Stimulated activated CD8-positive, alpha-beta memory T cell treated with anti-CD3 and anti-CD28 coated beads, Interleukin-2, amount 100 ng/mL, for 48 hours (primary cell): ENCODE data around the gene SYNM.
"Not testable (repeated sequence)": the region's sequence is repeated elsewhere in the genome, so short reads cannot be mapped to it uniquely, and the experiment has no call there.

Experiments
- DNase-seq, 2 donors: peaks; one replicate each; pipeline ENCODE4 v3.0.0-alpha.2; 2020; ENCODE audit warnings: low read depth in 2 of 2

The SYNM gene, protein sequence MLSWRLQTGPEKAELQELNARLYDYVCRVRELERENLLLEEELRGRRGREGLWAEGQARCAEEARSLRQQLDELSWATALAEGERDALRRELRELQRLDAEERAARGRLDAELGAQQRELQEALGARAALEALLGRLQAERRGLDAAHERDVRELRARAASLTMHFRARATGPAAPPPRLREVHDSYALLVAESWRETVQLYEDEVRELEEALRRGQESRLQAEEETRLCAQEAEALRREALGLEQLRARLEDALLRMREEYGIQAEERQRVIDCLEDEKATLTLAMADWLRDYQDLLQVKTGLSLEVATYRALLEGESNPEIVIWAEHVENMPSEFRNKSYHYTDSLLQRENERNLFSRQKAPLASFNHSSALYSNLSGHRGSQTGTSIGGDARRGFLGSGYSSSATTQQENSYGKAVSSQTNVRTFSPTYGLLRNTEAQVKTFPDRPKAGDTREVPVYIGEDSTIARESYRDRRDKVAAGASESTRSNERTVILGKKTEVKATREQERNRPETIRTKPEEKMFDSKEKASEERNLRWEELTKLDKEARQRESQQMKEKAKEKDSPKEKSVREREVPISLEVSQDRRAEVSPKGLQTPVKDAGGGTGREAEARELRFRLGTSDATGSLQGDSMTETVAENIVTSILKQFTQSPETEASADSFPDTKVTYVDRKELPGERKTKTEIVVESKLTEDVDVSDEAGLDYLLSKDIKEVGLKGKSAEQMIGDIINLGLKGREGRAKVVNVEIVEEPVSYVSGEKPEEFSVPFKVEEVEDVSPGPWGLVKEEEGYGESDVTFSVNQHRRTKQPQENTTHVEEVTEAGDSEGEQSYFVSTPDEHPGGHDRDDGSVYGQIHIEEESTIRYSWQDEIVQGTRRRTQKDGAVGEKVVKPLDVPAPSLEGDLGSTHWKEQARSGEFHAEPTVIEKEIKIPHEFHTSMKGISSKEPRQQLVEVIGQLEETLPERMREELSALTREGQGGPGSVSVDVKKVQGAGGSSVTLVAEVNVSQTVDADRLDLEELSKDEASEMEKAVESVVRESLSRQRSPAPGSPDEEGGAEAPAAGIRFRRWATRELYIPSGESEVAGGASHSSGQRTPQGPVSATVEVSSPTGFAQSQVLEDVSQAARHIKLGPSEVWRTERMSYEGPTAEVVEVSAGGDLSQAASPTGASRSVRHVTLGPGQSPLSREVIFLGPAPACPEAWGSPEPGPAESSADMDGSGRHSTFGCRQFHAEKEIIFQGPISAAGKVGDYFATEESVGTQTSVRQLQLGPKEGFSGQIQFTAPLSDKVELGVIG (N-terminal part only)

DNA sequence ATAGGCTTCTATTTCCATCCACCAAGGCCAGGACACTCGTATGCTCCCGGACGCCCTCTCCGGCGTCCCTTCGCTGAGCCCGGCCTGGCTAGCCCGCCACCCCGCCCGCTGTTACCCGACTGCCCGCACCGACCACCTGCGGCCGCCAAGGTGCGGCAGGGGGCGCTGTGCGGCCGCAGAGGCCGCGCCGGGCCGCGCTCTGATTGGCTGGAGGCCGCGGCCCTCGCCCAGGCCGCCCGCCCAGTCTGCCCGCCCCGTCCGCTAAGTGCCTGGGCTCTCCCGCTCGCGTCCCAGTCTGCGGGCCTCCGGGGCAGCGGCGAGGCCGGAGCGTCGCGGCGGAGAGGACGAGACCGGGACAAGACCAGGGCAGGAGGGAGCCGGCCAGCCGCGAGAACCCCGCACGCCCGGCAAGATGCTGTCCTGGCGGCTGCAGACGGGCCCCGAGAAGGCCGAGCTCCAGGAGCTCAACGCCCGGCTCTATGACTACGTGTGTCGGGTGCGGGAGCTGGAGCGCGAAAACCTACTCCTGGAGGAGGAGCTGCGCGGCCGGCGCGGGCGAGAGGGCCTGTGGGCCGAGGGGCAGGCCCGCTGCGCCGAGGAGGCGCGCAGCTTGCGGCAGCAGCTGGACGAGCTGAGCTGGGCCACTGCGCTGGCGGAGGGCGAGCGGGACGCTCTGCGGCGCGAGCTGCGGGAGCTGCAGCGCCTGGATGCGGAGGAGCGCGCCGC, at the start of gene SYNM:
SYNM (plus strand) TSS at position 293 of the 726 bp plus-strand sequence; CDS start at position 413, 120 bp downstream.
- DNase-seq = peak; percentile 23 to 28

DNA sequence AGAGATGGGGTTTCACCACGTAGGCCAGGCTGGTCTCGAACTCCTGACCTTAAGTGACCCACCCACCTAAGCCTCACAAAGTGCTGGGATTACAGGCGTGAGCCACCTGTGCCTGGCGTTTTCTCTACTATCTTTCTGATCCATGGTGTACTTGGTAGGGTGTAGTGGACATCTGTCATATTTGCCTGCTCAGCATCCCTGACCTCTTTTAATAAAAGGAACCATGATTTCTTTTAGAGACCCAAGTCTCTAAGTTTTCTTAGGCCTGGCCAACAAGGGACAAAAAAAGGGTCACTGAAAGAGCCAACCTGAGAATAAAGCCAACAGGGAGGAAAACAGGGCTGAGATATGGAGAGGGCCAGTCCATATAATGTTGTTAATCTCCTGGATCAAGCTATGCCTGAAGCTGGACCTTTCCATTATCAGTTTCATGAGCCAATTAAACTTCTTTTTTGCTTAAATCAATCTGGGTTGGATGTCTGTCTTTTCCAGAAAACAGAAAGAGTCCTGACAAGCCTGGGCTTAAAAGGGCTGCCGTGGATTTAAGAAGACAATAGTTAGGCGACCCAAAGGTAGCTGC, 49.2 kb upstream of the SYNM start:
- DNase-seq = no peak

DNA sequence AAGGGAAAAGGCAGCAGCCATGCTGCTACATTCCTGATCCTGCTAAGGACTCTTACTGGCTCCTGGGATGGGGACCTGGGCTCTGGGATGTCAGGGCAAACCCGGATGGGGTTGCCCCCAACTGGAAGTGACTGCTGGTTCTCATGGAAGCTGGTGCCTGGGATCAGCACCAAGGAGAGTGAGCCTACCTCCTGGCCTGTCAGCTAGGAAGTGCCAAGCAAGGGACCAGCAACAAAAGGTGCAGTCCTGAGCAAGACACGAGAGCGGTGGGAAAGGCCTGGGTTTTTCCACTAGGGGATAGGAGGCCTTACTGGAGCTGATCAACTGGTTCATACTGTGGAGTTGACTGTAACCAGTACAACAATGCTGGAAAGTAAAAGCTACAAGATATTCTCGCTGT, 47.9 kb upstream of the SYNM start:
- DNase-seq = no peak

DNA sequence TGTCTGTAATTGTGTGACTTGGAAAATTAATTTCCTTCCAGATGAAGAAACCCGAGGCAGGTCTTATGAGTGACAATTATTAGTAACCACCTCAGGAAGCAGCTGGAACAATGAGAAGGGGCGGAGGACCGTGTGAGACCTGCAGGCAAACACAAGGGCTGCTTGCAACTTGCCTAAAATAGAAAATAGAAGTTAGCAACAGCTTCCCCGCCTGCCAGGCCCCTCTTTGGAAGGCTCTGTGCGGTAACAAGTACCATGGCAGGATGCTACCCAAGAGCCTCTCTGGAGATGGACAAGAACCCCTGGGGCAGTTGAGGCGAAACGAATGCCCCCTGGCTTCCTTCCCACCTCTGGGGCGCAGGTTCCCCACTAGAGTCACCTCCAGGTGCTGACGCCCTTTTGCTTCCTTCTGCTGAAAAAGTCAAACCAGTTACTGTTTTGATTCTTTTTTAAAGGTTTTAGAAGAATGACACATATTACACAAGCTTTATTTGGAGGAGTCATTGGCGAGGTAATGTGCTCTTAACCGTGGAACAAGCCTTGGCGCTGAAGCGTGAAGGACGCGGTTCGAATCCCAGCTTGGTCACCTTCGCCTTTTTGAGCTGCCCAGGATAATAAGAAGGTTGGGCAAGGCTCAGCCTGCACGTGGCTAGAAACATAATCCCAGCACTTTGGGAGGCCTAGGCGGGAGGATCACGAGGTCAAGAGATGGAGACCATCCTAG, 47.0 kb upstream of the SYNM start:
- no peak for DNase-seq

DNA sequence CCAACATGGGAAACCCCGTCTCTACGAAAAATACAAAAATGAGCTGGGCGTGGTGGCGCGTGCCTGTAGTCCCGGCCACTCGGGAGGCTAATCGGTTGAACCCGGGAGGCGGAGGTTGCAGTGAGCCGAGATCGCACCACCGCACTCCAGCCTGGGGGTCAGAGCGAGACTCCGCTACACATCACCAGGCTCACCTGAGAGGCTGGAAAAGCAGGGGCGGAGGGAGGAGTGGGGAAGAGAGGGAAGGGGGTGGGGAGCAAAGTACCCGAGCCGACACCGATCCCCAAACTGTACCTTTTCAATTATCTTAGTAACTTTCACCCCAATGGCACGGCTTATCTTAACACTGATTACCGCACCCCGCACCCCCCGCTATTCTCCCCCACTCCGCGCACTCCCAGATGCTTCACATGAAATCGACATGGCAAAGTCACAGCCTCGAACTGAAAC, 46.4 kb upstream of the SYNM start:
- no peak for DNase-seq

DNA sequence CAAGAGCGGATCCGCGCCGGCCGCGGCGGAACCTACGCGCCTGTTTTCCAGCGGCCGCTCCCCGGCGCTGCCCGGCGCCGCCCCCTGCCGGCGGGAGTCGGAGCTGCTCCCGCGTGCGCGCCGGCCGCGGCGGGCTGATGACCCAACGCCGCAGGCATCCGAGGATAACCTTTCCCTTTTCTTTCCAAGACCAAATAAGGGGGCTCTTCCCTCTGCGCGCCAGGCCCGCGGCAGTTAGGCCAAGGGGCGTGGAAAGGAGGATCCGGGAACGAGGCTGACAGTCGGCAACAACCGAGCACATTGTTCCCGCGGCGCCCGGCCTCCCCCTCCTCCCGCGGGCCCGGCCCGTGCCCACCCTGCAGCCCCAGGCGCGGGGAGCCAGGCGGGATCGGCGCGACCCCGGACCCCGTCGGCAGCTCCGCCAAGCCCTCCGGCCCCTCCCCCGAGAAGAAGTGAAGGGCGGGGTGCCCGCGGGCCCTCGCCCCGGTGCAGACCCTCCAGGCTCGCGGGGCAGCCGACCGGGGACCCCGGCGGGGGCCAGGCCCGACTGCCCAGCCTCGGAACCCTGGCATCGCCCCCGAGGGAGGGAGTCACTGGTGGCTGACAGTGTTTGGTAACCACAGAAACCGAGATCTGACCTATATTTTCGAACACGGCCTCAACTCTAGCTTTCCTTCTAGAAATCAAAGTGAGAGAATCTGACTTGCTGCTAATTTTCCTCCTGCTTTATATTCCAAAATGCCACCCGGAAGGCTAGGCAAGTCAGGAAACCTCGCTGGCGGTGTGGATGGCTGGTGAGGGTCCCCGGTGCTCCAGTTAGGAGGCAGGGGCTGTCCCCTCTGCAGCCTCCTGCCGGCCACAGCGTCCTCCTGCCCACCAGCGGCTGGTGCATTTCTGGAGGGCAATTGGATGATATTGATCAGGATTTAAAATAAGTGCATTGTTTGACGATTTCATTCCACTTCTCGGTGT, 45.6 kb upstream of the SYNM start:
- DNase-seq = peak; percentile 18 to 37

DNA sequence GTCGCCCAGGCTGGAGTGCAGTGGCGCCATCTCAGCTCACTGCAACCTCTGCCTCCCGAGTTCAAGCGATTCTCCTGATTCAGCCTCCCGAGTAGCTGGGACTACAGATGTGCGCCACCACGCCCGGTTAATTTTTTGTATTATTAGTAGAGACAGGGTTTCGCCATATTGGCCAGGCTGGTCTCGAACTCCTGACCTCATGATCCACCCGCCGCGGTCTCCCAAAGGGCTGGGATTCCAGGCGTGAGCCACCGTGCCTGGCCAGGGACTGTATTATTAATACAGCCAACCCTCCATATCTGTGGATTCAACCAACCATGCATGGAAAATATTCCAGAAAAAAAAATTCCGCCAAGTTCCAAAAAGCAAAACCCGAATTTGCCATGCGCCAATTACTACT, 44.7 kb upstream of the SYNM start:
- not testable (repeated sequence) for DNase-seq

DNA sequence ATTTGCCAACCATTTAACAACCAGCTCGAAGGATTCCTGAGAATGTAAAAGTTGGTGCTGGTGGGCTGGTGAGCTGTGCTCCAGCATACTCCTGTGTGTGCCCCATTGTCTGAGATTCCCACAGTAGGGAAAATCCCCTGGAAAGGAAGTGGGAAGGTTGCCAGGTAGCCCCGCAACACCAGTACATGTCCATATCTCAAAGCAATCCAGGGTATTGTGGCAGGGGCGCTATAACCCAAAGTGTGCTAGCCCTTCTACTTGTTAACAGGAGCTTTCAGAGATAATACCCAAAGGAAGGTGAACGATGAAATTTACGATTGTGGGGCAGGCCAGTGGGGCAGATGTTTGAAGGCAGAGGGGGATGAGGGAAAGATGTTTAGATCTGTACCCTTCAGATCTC, 42.7 kb upstream of the SYNM start:
- no peak for DNase-seq

DNA sequence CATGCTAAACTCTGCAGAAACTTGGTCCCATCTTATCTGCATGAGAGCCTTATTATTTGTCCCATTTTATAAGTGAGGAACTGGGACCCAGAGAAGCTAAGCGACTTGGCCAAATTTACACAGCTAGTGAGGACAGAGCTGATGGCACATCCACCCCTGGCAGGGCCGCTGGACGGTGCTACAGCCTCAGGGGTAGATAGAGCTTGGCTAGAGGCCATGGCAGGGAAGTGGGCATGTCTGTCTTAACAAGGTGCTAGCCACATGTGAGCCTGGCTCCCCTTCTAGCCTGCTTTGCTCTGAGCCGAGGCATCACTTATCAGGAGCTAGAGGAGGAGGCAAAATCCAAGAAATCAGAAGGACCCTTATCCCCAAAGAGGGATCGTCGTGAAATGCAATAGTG, 36.7 kb upstream of the SYNM start:
- DNase-seq = no peak

DNA sequence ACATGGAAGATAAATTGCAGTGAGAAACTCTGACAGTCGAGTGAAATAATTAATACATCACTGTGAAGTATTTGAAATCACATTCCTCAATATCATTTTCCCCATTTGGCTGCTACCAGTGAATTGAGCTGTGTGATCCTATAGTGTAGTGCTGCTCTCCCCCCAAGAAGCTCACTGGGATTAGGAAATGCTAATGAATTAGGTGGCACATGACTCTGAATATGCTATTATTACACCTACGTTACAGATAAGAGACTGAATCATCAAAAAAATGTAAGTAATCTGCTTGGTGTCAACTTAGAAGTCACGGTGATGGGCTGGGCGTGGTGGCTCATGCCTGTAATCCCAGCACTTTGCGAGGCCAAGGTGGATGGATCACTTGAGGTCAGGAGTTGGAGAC, 34.7 kb upstream of the SYNM start:
- DNase-seq = no peak

DNA sequence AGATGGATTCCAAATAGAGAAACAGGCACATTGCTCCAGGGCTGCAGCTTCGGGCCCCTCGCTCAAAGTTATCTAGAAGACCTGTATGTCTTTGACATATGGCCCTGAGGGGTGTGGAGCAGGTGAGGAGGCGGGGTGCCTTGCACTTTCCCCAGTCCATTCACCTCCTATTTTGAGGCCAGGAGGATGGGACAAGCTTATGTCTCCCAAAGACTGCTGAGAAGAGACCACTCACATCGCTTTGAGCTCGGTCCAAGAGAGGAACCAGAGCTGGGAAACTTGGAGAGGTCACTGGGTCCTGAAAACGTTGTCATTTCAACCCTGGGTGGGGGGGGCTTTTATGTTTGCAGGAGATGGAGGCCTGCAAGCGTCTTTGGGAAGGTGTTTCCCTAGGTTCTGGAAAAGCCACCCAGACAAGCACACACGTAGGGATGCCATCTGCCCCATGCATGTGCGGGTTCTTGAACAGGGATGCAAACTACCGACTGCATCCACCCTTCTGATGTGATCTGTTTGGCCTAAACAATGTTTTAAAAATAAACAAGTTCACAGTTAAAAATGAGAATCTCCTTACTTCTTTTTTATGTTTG, 33.7 kb upstream of the SYNM start:
- no peak for DNase-seq

DNA sequence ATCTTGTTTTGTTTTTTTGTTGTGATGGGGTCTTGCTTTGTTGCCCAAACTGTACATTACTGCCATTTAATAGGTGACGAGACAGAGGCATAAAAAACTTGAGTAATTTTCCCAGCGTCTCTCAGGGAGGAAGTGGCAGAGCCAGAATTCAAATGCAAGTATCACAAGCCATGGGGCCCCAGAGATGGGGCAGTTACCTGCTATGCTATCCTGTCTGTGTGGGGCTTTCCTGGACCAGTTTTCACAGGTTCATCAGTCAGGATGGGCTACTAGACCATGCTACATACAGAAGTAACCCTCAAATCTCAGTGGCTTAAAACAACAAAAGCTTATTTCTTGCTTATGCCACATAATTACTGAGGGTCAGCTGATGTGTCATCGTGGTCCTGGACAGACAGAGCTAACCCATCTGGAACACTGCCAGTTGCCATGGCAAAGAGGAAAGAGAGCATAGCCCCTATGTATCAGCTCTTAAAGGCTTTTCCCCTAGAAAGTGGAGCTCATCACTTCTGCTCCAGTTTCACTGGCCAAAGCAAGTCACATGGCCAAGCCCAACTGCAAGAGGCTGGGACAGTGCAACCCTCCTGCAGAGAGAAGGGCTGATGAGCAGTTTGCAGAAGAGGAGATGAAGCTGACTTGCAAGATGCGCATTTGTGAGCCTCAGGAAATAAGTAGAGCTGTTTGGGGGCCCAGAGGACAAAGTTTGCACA, 31.7 kb upstream of the SYNM start:
- DNase-seq = no peak

DNA sequence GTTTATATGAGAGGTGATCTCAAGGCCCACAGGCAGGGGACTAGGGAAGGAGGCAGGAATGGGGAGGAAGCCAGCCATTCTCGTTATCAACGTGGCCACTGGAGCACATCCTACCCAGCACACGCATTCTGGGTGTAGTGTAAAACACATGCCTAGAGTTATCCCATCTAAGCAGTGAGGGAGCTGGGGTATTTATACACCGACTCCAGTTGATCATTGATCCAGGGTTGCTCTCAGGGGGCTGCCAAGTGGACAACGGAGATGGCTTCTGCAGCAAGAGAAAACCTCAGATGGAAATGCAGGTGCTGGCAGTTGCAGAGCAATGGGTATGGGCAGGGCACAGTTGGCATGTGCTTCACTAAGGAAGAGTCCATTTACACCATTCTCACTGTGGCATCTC, 30.4 kb upstream of the SYNM start:
- no peak for DNase-seq

DNA sequence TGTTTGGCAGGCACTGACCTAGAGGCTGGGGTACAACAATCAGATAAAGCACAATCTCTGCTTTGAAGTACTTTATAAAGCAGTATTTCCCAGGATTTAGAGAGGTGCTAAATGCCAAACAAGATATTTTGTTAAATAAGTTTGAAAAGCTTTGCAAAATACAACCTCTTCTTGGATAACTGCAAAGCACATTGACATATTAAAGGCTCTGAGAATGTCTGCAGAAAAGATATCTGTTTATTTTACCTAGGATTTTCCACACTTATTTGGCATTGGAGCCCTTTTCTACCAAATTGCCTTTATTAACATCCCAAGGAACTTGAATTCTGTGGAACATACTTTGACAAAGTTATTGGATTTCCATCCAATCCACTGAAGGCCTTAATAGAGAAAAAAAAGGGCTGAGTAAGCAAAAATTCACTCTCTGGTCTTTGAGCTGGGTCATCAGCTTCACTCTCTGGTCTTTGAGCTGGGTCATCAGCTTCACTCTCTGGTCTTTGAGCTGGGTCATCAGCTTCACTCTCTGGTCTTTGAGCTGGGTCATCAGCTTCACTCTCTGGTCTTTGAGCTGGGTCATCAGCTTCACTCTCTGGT, 29.7 kb upstream of the SYNM start:
- not testable (repeated sequence) for DNase-seq

DNA sequence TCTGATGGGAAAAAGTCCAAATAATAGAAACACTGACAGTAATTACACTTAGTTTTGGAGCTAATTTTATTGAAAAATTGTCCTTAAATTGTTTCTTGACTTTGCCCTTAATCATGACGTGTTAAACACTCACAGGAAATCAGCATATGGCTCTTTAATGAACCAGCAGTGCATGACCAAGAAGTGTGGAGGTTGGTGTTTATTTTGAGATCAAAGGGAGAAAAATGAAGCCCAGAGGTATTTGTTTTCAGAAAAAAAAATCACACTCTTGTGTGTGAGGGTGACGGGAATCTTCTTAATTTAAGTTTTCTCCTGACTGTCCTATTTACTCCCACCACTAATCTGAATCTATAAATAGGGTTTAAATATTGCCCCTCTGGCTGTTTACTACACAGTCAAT, 28.8 kb upstream of the SYNM start:
- no peak for DNase-seq

DNA sequence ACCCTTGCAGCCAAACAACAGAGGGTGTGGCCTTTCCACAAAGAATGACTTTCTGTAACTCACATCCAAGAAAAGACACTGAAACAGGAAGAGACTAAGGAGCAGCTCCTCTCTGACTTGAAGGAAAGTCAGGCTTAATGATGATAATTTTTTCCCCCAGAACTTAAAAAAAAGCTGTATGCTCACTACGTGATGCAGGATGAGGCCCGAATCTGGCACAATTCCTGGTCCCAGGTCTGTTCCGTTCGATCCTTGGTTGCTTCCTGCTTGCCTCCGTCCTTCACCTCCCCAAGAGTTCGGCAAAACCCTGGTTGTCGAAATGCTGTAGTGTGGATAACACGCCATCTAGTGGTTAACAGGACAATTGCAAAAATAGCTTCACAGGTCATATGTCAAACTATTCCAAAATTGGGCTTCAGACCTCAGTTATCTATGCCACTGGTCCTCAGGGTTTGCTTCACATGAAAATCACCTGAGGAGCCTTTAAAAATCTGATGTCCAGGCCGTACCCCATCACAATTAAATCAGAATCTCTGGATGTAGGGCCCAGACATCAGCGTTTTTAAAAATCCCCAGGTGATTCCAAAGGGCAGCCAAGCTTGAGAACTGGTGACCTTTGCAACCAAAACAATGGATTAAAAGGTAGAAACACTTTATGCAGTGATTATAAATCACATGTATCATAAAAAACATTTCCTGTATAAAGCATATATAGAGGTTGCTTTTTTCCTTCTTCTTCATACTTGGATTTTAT, 28.1 kb upstream of the SYNM start:
- DNase-seq = no peak

DNA sequence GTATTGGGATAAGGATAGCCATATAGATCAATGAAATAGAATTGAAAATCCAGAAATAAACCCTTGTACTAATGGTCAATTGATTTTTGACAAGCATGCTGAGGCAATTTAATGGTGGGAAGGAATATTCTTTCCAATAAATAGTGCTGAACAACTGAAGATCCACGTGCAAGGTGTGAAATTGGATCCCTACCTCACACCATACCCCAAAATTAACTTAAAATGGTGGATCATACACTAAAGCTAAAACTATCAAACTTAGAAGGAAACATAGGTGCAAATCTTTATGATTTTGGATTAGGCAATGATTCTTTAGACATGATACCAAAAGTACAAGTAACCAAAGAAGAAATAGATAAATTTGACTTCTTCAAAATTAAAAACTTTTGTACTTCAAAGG, 22.1 kb upstream of the SYNM start:
- DNase-seq = no peak
